Effector CD4-positive, alpha-beta T cell (primary cell): ENCODE measurements around the gene SYNGAP1.
"Not testable (repeated sequence)": the region's sequence is repeated elsewhere in the genome, so short reads cannot be mapped to it uniquely, and the experiment has no call there.

Experiments used
- DNase-seq: peaks from one replicate; pipeline ENCODE4 v3.0.0-alpha.2; 2020
- total RNA-seq: gene quantifications from one replicate; lab custom pipeline; 2026; lab: John Stamatoyannopoulos, UW

Gene SYNGAP1
- 60.0 reads per million, percentile 72 among the genes with 10 or more reads in this experiment for total RNA-seq

DNA sequence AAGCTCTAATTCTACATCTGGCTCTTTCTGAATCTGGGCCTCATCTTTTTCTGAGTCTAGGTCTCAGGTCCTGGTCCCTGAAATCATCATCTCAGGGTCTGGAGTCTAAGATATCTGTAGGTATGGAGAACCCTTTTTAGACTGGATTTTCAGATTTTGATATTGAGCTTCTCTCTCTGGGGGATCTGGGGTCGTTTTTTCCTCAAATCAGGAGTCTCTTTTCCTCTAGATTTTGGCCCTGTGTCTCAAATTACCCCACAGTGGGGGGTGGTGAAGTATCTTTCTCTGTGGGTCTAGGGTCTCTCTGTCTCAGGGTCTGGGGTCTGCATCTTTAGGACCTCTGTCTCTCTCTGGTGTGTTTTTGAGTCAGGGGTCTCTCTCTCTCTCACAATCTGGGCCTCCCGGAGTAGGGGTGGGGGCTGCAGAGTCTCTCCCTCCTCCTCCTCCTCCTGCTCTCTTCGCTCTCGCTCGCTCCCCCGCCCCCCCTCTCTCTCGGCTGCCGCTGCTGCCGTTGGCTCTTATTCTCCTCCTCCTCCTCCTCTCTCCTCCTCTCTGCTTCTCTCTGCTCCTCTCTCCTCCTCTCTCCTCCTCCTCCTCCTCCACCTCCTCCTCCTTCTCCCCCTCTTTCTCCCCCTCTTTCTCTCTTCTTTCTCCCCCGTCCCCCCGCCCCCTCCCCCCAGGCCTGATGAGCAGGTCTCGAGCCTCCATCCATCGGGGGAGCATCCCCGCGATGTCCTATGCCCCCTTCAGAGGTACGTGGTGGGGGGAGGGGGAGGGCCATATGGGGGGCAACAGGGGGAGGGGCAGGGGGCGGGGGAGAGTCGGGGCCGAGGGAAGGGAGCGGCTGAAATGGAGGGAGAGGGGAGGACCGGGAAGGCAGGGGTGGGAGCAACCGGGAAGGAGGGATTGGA is at the start of gene SYNGAP1:
Gene SYNGAP1, plus strand, starts transcription at position 486 of the 911 bp plus-strand sequence. Its CDS starts 200 bp downstream, at position 686.
- no peak for DNase-seq

DNA sequence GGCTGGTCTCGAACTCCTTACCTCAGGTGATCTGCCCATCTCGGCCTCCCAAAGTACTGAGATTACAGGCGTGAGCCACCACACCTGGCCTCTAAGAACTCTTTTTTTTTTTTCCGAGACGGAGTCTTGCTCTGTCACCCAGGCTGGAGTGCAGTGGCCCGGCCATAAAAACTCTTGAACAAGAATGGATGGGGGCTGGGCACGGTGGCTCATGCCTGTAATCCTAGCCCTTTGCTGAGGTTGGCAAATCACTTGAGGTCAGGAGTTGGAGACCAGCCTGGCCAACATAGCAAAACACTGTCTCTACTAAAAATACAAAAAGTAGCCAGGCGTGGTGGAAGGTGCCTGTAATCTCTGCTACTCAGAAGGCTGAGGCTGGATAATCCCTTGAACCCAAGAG is 48.0 kb upstream of the SYNGAP1 start:
- DNase-seq = not testable (repeated sequence)

DNA sequence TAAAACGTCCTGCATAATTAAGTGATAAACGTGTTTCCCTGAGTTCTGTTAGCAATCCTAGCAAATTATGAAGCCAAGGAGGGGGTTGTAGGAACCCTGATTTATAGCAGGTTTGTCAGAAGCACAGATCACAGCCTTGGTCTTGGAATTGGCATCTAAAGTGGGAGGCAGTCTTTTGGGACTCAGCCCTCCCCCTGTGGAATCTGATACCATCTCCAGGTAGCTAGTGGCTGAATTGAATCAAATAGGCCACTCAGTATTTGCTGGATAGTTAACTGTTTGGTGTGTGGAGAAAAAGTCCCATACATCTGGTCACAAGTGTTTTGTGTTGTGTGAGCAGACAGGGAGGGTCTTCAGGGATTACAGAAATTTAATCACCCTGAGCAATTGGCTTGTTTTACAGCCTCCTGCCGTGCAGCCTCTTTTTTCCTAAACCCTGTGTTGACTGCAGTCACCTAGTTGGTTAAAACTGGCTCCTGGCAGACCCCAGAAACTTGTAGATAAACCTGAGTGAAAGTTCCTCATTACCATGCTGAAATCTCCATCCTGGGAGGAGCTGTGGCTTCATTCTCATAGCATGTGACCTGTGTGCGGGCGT is 47.2 kb upstream of the SYNGAP1 start:
- no peak for DNase-seq

DNA sequence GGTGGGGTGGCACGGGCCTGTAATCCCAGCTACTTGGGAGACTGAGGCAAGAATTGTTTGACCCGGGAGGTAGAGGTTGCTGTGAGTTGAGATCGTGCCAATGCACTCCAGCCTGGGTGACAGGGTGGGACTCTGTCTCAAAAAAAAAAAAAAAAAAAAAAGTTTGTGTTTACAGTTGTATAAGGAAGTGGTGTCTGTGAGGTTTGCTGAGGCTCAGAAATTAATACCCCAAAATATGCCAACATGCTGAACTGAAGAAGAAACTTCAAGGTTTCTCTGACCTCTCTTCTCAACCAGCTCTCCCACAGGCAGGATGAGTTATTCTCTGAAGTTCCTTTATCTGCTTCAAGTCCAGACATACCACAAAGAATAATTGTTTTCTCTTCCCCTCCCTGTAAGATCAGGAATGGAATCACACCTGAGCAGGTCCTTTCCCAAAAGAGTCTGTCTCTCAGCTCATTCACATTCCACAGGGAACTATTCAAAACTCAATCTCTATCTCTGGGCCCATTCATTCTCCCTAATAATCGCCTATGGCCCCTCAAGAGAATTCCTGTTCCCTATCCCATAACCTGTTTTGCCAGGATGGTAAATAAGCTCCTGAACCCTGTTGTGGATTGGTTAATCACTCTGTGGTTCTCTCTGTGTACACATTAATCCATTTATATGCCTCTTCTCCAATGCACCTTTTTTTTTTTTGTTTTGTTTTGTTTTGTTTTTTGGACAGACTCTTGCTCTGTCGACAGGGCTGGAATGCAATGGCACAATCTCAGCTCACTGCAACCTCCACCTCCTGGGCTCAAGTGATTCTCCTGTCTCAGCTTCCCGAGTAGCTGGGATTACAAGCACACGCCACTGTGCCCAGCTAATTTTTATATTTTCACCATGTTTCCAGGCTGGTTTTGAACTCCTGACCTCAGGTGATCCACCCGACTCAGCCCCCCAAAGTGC is 45.6 kb upstream of the SYNGAP1 start:
- no peak for DNase-seq

DNA sequence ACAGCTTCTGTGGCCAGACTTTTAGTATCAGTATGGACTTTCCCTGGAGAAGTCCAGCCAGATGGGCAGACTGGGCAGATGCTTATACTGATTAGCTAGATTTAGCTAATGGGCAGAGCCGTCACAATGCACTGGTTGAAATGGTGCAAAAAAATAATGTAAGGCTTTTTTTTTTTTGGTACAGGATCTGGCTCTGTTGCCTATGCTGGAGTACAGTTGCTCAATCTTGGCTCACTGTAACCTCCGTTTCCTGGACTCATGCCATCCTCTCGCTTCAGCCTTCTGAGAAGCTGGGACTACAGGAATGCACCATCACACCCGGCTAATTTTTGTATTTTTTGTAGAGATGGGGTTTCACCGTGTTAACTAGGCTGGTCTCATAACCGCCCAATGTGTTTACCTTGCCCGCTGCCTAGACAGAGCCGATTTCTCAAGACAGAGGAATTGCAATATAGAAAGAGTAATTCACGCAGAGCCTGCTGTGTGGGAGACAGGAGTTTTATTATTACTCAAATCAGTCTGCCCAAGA is 44.7 kb upstream of the SYNGAP1 start:
- no peak for DNase-seq

DNA sequence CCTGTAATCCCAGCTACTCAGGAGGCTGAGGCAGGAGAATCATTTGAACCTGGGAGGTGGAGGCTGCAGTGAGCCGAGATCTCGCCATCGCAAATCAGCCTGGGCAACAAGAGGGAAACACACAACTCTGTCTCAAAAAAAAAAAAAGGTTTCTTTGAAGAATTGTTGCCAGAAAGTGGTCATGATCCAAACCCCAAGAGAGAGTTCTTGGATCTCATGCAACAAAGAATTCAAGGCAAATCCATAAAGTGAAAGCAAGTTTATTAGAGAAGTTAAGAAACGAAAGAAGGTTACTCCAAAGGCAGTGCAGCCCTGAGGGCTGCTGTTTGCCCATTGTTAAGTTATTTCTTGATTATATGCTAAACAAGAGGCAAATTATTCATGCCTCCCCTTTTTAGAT is 42.7 kb upstream of the SYNGAP1 start:
- no peak for DNase-seq

DNA sequence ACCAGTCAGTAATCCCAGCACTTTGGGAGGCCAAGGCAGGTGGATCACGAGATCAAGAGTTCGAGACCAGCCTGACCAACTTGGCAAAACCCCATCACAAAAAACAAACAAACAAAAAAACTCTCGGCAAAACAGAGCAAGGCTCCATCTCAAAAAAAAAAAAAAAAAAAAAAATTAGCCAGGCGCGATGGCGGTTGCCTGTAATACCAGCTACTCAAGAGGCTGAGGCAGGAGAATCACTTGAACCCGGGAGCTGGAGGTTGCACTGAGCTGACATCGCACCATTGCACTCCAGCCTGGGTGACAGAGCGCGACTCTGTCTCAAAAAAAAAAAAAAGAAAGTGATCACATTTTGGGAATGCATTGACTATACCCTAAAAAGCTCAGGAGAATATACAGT is 40.7 kb upstream of the SYNGAP1 start:
- not testable (repeated sequence) for DNase-seq

DNA sequence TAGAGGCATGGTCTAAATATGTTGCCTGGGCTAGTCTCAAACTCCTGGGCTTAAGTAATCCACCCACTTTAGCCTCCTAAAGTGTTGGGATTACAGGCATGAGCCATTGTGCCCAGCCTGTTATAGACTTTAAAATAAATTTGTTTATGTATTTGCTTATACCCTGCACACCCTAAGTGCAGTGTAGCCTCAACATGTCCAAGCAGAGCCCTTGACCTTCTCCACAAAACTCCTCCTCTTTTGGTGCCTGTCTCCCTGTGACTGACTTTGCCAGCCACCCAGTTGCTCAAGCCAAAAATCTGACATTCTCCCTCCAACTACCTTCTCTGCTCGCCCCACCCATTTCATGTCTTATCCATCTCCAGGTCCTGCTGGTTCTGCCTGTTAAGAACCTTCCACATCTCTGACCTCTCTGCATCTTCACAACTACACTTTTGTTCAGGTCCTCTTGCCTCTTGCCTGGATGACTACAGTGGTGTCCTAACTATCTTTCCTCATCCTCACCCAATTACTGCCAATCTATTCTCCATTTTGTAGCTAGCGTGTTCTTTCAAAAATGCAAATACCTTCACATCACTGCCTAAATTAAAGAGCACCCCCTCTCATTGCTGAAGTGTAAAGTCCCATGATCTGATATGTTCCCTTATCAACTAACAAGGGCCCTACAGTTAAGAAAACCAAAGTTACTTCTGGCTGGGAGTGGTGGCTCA is 39.4 kb upstream of the SYNGAP1 start:
- no peak for DNase-seq

DNA sequence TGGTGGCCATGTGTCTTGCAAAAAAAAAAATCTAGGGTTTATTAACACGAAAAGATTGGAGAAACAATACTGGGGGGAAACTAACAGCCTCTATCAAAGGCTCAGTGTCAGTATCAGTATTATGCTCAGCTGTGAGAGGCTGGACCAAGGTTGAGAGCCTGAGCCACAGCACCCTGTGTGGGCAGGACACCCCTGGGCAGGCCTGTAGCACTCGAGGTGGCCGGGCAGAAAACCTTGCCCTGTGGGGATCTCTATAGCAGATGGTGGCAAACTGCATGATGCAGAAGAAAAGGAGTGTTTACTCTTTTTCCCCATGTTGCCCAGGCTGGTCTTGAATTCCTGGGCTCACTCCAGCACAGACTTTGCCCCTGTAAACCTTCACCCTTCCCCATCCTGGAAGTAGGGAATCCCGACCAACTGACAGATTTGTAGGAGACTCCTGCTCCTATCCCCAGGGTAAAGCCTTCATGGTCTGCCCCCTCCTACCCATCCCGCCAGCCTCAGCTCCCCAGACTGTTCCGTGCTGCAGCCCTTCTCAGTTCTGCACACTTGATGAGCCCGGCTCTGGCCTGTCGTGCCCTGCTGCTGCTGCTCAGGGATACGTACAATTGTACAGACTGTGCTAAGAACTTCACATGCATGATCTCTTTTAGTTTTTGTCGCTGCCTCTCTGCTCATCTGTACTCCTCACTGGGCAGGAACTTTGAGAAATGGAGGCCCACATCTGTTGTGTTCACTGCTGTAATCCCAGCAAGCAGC is 36.3 kb upstream of the SYNGAP1 start:
- DNase-seq = no peak

DNA sequence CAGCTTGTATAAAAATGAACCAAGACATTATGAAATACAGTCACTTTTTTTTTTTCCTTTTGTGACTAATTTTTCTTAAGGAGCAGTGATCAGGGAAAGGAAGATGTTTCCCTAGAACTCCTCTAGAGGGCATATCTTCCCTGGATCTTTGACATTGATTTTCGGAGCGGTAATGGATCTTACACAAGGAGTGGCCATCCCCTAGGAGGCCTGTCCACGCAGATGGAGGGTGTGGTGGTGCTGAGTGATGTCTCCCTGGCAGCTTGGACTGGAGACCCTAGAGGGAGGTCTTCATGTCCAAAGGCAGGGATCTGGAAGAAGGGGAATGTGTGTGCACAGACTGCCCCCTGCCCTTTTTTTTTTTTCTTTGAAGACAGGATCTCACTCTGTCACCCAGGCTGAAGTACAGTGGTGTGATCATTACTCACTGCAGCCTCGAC is 35.3 kb upstream of the SYNGAP1 start:
- DNase-seq = no peak

DNA sequence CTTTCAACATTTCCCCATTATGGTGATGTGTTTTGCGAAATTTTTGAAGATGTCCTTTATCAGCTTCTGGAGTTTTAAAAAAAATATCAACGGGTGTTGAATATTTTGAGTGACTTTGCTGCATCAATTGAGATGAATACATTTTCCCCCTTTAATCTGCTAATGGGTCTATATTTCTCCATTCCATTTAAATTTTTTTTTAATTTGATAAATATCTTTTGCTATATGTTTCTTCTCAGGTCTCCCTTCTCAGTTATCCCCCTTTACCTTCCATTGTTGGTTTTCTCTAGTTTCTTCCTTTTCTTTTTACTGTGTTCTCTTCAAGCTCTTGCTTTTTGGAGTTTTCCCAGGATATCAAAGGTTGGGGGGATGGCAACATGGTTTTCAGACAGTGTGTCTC is 29.7 kb upstream of the SYNGAP1 start:
- DNase-seq = no peak

DNA sequence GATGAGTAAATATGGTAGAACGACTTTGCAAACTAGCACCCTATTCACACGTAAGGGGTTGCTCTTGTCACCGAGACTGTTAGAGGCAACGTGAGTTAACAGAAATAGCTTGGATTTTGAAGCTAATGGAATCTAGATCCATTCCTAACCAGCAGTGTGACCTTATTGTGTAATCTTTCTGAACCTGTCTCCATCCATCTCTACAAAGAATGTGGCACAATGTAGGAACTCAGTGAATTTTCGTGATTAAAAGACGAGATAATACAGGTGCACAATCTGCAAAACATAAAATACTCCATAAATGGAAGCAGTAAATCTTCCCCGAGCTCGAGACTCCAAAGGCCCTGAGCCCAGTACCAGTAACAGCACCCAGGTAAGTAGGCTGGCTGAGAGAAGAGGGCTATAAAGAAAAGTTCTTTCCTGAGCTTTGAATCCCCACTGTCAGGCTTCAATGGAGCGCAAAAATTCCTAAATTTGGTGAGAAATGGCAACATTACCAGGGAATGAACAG is 29.0 kb upstream of the SYNGAP1 start:
- no peak for DNase-seq

DNA sequence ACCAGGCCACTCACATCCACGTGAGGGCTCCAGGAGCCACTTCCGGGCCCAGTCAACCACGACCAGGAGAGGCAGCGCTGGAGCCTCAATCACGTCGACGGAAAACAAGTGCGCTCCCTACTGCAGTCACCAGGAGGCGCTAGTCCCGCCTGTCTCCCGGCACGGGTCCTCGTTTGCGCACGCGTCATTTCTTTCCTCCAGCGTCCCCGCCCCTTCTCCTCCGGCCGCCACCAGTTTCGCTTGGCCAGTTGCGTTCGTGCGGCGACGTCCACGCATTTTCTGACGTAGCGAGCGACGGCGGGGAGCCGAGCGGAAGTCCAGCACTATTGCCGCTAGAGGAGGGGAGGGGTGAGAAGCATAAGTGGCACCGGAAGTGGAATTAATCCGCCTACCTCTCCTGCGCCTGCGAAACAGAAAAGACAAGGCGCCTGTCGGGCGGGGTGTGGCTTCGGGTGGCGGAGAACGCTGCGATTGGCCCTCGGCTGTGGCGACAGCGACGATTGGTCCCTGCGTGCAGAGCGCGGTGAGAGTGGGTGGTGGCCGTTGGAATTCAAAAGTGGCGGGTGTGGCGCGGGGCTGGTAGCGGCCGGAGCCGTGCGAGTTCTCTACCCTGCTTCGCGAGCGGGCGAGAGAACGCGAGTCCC is 28.5 kb upstream of the SYNGAP1 start, which contains the start of gene KIFC1:
Gene KIFC1, plus strand, starts transcription at position 546 of the 644 bp plus-strand sequence. CDS start 163 bp downstream, outside the sequence.
- peak; percentile 98 for DNase-seq

DNA sequence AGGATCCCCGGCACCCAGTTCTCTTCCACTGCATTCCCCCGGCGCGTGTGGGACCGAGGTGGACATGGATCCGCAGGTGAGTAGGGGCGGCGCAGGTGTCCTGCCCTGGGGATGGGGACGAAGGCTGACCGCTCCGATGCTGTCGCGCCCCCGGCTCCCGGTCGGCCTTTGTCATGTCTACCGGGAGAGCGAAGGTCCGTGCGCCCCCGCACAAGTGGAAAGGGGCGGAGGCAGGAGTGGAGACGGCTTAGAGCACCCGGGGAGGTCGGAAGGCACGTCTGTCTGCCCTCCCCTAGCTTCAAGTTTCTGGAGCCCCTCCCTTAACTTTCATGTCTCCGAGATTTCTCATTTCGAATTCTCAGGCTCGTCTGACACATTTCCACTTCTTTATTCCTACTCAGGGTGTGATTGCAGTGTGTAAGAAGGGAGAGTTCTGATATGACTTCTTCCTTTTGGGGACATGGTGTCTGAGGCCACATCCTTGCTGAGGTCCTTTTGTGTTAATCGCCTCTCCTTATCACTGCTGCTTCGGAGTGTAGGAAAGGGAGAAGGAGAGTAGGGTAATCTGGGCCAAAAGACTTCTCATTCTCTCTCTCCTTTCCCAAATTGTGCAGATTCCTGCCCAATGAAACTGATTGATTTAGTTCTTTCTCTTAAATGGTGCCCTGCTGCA is 27.8 kb upstream of the SYNGAP1 start:
- no peak for DNase-seq

DNA sequence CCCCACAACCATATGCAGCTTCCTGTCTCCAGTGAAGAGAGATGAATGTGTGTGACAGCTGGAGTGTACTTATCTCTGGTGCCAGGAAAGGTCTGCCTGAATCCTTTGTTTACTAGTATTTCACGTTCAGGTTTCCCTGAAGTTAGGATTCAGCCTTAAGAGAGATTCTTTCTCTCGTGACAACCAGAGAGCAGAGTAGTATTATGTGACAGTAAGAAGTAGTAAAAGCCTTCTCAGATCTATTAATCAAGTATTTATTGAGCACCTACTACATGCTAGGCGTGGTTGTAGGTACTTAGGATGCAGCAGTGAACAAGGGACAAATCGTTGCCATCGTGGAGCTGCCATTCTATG is 27.3 kb upstream of the SYNGAP1 start:
- no peak for DNase-seq

DNA sequence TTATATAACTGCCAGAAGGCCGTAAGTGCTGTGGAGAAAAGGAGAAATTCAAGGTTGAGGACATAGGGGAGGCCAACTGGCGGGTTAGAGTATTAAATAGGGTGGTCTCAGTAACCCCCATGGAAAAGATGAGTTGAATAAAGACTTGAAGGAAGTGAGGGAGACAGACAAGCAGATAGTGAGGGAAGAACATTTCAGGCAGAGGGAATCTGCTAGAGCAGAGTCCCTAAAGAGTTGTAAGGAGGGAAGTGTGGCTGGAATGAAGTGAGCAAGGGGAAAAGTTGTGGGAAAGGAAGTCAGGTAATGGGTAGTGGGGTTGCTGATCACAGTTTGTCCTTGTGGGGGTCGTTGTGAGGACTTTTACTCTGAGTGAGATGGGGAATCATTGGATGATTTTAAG is 26.9 kb upstream of the SYNGAP1 start:
- no peak for DNase-seq

DNA sequence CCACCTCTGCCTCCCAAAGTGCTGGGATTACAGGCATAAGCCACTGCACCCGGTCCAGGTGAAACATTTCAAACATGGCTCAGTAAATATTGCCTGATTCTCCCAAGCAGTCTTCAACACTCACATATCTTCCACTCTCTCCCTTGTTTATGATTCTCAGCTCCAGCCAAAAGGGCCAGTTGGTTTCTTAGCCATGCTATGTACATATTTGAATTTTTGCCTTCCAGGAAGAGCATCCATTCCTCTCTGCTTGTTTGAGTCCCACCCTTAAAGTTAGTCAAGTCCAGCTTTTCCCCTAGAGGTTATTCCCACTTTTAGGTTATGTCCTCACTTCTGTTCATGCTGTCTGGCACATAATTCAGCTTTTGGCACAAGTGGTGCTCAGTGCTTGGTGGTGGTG is 22.3 kb upstream of the SYNGAP1 start:
- no peak for DNase-seq

DNA sequence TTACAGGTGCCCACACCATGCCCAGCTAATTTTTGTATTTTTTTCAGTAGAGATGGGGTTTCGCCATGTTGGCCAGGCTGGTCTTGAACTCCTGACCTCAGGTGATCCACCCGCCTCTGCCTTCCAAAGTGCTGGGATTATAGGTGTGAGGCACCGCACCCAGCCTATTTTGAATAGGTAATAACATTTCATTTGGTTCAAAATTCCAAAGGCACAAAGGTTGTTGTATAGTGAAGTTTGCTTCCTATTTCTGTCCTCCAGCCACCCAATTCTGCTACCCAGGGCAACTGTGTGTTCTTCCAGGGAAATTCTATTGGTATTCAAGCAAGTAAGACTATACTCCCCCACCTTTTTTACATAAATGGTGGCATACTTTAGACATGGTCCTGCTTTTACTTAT is 21.3 kb upstream of the SYNGAP1 start:
- not testable (repeated sequence) for DNase-seq

DNA sequence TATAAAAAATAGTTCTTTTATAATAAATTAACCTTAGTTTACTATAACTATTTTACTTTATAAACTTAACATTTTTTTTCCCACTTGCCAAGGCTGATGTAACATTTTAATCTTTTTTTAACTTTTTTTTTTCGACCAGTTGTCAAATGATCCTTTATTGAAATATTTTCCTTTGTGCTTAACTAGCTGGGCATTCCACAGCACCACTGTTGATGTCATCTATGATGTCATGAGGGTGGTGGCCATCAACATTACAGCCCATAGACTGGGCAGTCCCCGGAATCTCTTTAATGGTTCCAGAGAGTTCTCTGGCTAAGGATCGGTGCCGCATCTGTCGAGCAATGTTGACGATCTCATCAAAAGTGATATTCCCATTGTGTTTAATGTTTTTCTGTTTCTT is 20.0 kb upstream of the SYNGAP1 start:
- not testable (repeated sequence) for DNase-seq

DNA sequence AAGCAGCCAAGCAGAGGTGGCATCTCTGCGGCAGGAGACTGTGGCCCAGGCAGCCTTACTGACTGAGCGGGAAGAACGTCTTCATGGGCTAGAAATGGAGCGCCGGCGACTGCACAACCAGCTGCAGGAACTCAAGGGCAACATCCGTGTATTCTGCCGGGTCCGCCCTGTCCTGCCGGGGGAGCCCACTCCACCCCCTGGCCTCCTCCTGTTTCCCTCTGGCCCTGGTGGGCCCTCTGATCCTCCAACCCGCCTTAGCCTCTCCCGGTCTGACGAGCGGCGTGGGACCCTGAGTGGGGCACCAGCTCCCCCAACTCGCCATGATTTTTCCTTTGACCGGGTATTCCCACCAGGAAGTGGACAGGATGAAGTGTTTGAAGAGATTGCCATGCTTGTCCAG is 15.0 kb upstream of the SYNGAP1 start:
- DNase-seq = no peak
